Amygdala (tissue), 56 donors: ENCODE data around the gene MTCL1.

ENCODE experiments used
- DNase-seq, 56 donors: peaks; one replicate each; lab custom pipeline; 2025; lab: John Stamatoyannopoulos, UW

MTCL1 gene

GRCh38 chr18:8787371-8787670, 82.0 kb downstream of the MTCL1 start:
- no peak for DNase-seq

DNA sequence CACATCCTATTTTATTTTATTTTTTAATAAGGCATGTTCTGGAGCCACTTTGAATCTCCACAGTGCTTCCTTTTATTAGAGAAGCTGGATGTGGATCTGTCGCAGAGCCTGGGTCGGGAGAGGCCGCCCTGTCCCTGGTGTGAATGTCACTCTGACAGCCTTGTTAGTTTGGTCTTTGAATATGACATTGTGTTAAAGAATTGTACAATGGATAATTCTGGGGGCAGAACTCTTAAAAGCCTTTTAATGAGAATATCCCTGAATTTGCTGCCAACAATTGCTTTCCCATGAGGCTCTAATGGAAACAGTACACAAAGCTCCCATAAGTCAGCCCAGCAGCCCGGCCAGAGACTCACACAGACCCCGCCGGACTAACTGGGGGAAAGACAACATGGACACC, 82.4 kb downstream of the MTCL1 start:
- peak in 6 of 56 donors; percentile 16 to 52 (median 33) for DNase-seq

GRCh38 chr18:8788503-8789429, 83.4 kb downstream of the MTCL1 start:
- no peak for DNase-seq

- DNase-seq = no peak
These were observed 85.9 kb downstream of the MTCL1 start for GRCh38 chr18:8791171-8791651.

DNA sequence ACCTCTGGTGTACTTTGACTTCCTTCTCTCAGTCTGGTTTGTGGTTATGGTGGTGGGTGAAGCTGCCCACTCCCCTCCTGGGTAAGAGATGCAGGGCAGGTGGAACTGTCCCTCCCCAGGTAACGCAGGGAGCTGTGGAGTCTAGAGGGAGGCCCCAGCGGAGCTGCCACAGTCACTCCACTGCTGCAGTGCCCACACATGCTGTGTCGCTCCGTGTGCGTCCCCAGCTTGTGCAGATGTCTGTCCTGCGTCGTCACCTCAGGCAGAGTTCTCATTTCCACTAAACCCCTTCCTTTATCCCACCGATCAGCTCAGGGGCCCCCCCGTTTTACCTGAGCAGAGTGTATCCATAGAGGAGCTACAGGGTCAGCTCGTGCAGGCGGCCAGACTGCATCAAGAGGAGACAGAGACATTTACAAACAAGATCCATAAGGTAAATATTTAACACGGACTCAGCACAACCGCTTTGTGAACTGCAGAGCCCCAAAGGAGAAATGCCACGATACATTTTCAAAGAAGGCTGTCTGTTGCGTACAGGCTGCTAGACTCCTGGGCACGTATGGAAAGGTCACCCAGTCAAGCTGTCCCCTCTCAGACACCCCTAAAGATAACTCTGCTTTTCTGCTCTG, 87.4 kb downstream of the MTCL1 start:
- DNase-seq = no peak

DNA sequence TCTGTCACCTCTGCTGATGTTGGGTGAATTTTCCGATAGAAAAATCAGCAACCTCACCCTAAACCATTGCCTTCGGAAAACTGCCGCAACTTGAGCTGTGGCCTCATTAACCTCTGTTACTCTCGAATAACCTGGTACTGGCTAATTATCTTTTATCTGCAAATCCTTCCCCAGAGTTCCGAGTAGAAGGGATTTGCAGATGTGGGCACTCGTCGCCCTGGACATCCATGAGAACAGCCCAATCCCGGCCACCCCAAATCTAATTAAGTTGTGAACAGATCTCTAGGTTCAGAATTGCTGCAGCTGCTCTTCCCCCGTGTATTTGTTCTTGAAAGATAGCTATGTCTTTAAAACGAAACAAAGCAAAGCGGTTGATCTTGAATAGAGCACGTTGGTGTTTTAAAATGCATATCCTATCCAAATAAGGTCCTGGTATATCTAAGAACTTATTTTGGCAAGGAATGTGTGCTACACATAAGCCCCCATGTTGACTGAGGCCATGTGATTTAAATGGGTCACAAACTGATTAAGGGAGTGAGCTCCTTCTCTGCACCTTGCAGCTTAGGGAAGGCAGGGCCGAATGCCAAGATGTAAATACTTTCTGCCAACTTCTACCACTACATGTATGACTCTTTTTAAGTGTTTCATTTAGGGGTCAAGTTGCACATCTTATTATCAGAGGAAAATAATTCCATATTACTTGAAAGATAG, 88.2 kb downstream of the MTCL1 start:
- DNase-seq = no peak

GRCh38 chr18:8794156-8794933, 89.0 kb downstream of the MTCL1 start:
- no peak for DNase-seq

DNA sequence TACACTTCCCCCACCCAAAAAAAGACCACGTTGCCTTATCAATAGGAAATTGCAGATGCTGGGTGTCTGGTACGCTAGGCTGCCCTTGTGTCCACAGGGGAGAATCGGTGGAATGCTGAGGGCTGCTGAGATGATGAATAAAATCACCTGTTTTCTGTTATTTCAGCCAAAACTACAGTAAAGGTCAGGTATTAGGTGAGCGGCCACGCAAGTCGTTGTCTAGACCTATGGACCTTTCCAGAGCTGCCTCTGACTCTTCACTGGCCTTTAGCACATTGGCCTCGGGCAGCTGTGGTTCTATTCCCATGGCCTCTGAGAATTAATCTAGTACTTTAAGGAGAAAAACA, 89.6 kb downstream of the MTCL1 start:
- no peak for DNase-seq

DNA sequence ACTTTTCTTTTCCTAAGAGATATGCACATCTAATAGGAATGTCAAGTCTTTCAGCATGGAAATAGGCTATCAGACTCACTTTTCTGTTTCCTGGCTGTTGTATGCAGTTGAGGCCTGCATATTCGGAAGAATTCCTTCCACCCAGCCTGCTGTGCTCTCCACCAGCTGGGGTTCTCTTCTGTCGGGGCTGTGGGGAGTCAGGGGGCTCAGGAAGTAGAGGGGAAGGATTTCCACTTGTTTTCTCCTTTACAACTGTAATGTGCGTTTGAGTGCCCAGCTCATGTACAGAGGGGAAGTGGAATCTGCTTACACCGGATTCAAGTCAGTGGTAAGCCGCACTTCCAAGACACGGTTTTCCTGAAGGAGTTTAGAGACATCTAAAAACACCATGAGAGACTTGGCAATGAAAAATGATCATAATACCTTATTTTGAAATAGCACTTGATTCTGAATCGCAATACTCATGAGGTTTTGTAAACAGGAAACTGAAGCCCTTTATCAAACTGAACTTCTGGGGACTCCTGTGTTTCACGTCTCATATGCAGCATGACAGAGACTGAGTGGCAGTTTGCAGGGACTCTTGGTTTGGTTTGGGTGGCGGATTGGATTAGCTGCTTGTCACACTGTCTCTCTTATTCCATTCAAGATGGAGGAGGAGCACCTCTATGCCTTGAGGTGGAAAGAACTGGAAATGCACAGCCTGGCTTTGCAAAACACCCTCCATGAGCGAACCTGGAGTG, 90.4 kb downstream of the MTCL1 start:
- DNase-seq = no peak

- peak in 4 of 56 donors; percentile 9 to 34 (median 22) for DNase-seq
These were observed 91.8 kb downstream of the MTCL1 start for GRCh38 chr18:8797206-8797605.

GRCh38 chr18:8799001-8799400, 93.6 kb downstream of the MTCL1 start:
- peak in 1 of 56 donors; percentile 31 for DNase-seq

DNA sequence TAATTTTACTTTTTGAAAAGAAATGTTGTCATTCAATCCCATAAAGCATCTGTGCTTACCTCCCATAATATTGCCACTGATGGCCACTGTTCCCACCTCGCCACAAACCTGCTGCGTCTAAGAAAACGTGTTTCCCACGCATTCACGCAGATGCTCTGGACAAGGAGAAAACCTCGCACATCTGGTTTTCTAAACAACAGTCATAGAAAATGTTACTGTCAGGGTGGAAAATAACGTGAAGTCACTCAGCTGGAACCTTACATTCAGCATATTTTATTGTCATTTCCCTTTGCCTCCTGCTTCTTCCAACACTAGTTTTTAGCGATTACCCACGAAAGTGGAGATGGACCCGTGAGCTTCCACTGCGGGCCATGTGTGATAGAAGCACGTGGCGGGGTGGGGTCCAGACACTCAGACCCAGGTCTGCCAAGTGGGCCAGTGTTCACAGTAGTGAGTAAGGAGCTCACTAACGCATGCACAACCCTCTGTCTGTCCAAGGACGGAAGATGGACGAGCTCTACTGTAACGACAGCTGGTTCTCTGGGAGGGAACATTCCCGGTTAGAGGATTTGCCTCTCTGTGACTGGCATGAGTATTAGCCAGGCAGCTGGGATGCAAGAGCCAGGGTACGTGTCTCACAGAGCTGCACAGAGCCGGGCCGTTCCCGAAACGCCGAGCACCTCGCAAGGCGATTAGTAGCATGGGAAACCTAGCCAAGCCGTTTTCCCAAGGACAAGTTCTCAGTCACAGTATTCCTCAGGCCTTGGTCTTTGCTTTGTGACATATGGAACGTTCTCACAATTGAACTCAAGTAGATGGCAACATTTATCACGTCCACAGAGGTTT, 94.5 kb downstream of the MTCL1 start:
- peak in 3 of 56 donors; percentile 8 to 24 (median 20) for DNase-seq

- DNase-seq = no peak
These were observed 95.1 kb downstream of the MTCL1 start for GRCh38 chr18:8800445-8800844.

DNA sequence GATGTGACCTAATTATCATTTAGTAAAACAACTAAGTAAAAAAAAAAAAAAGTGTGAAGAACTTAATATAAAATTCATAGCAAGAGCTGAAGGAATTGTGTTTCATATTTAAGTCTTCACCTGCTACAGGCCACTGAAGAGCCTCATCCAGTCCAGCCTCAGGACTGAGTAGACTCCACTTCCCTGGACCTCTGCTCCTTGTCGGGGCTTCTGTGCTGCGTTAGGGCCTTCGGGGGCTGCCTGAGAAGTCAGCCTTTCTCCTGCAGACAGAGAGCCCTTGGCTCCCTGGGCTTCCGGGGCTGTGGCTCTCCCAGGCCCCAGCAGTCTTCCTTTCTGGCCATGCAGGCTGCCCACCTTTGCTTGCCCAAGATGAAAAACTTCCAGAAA, 95.5 kb downstream of the MTCL1 start:
- no peak for DNase-seq

- no peak for DNase-seq
These were observed 96.0 kb downstream of the MTCL1 start for GRCh38 chr18:8801263-8801901.

- DNase-seq = no peak
These were observed 96.8 kb downstream of the MTCL1 start for GRCh38 chr18:8802017-8802672.

DNA sequence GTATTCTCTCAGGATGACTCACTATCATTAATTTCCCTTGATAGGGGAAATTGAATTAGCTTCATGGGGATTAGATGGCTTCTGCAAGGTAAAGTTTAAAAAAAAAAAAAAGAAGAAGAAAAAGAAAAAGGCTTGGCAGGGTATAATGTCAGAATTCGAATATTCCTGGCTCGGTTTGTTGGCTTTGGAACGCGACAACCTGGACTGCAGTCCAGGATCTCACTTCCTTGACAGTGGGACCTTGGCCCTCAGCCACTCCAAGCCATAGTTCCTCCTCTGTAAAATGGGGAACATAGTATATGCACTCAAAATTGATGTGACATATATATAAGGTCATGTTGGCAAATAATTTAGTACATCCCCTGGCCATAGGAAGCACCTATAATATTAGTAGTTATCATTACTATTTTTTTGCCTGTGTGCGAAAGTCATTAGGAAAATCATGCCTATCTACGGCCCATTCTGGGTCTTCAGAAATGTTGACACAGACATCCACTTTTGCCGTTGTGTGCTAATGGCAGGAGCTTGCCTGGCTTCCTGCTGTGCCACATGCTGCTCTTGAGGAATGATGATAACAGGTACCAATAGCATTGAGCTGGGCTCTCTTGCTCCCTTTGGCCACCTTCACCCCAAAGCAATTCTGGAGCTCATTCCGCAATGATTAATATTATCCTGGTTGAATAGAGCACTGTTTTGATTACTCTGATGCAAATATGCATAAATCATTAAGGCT, 97.9 kb downstream of the MTCL1 start:
- DNase-seq = no peak
